Naive thymus-derived CD4-positive, alpha-beta T cell (primary cell): ENCODE measurements around the gene GRIP2. TPM values are rescaled to one million over a fixed set of nuclear protein-coding genes. Genes with fewer than 3 reads are reported as not detected.

ENCODE experiments used
- ATAC-seq: fragments of 150-1000 bp; cut with Tn5 transposase; 2 replicates; pipeline ENCODE4 v1.10.0; 2021; ENCODE audit warnings: mild to moderate bottlenecking, moderate library complexity
- CTCF ChIA-PET: fragments of 350-600 bp; sonication (Branson Sonifier 250); formaldehyde crosslinking; loops from one replicate; lab custom pipeline; 2021; ENCODE audit warnings: antibody characterized with exemption; lab: Charles Lee
- POLR2A ChIA-PET: fragments of 350-600 bp; sonication (Branson Sonifier 250); formaldehyde crosslinking; loops from one replicate; lab custom pipeline; 2021; ENCODE audit warnings: antibody characterized with exemption, inconsistent platforms; lab: Charles Lee
- DNase-seq, 9 donors: peaks; one replicate each; pipeline versions ENCODE4 v3.0.0 to v3.0.0-alpha.2; 2020 to 2022; ENCODE audit warnings: mixed read lengths in 1 of 9
- H3K27ac ChIP-seq: one replicate; pipeline ENCODE4 v1.7.0; 2013; ENCODE audit warnings: mild to moderate bottlenecking, low read depth, low read length, moderate library complexity
- H3K27me3 ChIP-seq, 2 donors: one replicate each; pipeline ENCODE4 v1.7.0; 2013; ENCODE audit warnings: low read length in 2 of 2, mild to moderate bottlenecking in 2 of 2, moderate library complexity in 2 of 2; ENCODE audit not compliant: control insufficient read depth in 2 of 2, insufficient read depth in 2 of 2
- H3K36me3 ChIP-seq, 3 experiments: 1 replicate in 2 of 3; 2 replicates in 1 of 3; pipeline ENCODE4 v1.7.0; 2013; ENCODE audit warnings: low read length in 3 of 3, mild to moderate bottlenecking in 3 of 3, moderate library complexity in 1 of 3; ENCODE audit not compliant: insufficient read depth in 3 of 3, control insufficient read depth in 2 of 3
- H3K4me1 ChIP-seq, 2 donors: one replicate each; pipeline ENCODE4 v1.7.0; 2013; ENCODE audit warnings: low read length in 2 of 2, mild to moderate bottlenecking in 2 of 2, moderate library complexity in 1 of 2; ENCODE audit not compliant: control insufficient read depth in 2 of 2, insufficient read depth in 2 of 2
- H3K4me3 ChIP-seq: 2 replicates; pipeline ENCODE4 v1.7.0; 2013; ENCODE audit warnings: mild to moderate bottlenecking, low read length
- H3K9me3 ChIP-seq, 3 experiments: 1 replicate in 2 of 3; 2 replicates in 1 of 3; pipeline ENCODE4 v1.7.0; 2013; ENCODE audit warnings: low read length in 3 of 3; ENCODE audit not compliant: control insufficient read depth in 2 of 3
- H3K27ac Mint-ChIP-seq, 9 donors: one replicate each; pipeline ENCODE4 v1.8.0; 2020 to 2022; ENCODE audit warnings: mixed read lengths in 9 of 9, mild to moderate bottlenecking in 8 of 9, moderate library complexity in 5 of 9, inconsistent platforms in 2 of 9
- H3K27me3 Mint-ChIP-seq, 5 donors: one replicate each; pipeline ENCODE4 v1.8.0; 2021 to 2022; ENCODE audit warnings: mixed read lengths in 5 of 5, mild to moderate bottlenecking in 1 of 5
- H3K36me3 Mint-ChIP-seq, 5 donors: one replicate each; pipeline ENCODE4 v1.8.0; 2020 to 2022; ENCODE audit warnings: mixed read lengths in 5 of 5, mild to moderate bottlenecking in 3 of 5, inconsistent platforms in 1 of 5
- H3K4me1 Mint-ChIP-seq, 7 donors: one replicate each; pipeline ENCODE4 v1.8.0; 2020 to 2022; ENCODE audit warnings: mixed read lengths in 7 of 7, mild to moderate bottlenecking in 3 of 7, inconsistent platforms in 1 of 7
- H3K4me3 Mint-ChIP-seq, 10 donors: one replicate each; pipeline ENCODE4 v1.8.0; 2020 to 2022; ENCODE audit warnings: mild to moderate bottlenecking in 10 of 10, mixed read lengths in 10 of 10, moderate library complexity in 6 of 10, inconsistent platforms in 2 of 10
- H3K9me3 Mint-ChIP-seq, 11 donors: one replicate each; pipeline ENCODE4 v1.8.0; 2020 to 2022; ENCODE audit warnings: mixed read lengths in 11 of 11, mild to moderate bottlenecking in 4 of 11, inconsistent platforms in 1 of 11, moderate library complexity in 1 of 11
- intact Hi-C, 2 donors: fragments of 100-400 bp; cut with micrococcal nuclease; formaldehyde crosslinking; loops; one replicate each; pipeline ENCODE4 v1.15.1; 2023
- polyA plus RNA-seq, 2 donors: library from polyadenylated mRNA; unstranded; fragments of 300-500 nt; fragmentation: Illumina TruSeq; gene quantifications; one replicate each; pipeline ENCODE4 v1.2.3, GENCODE V29; 2021
- total RNA-seq, 6 experiments: library from RNA in 5 of 6; stranded (reverse) in 5 of 6; gene quantifications; 1 replicate in 5 of 6; 2 replicates in 1 of 6; pipeline ENCODE4 v1.2.3 and lab custom pipeline; 2021 to 2026

Gene GRIP2
- total and polyA plus RNA-seq, 7 experiments from 2014 or later, result not detected

DNA sequence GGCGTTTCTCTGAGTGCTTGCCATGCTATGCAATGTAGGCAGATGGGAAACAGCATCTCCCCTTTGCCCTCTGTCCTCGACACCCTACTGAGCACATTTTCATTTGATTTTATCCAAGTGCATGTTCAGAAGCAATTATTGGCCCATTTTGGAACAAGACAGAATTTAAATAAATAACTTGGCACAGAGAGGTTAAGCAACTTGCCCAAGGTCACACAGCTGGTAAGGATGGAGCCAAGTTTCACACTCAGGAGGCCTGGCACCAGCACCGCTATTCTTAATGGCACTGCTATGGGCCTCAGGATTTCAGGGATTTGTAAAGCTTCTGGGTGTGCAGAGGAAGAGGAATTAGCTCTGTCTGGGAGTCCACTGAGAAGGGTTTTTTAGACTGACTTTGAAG, 2.5 kb upstream of the GRIP2 start:
- Histone ChIP-seq H3K36me3 (no peaks in the 10 kb centered on the region), H3K27ac (no peak overlapping the region), H3K9me3 (no peaks in the 10 kb centered on the region), H3K27me3 (no peaks in the 10 kb centered on the region), H3K4me1 (no peaks in the 10 kb centered on the region), H3K4me3 (no peak overlapping the region)
- POLR2A ChIA-PET, result no interaction called here
- DNase-seq, result no peak
- no peak overlapping the region for H3K4me3 Mint-ChIP-seq
- peaks cover 0 to 1% (median 0%) of the 10 kb centered on the region in 11 donors for H3K9me3 Mint-ChIP-seq
- CTCF ChIA-PET, result interaction anchor here (0.6 kb wide), 1 partner anchor 9 kb away, joined by 7 read pairs; no protein-coding TSS in a partner anchor
- no peak for ATAC-seq
- H3K36me3 Mint-ChIP-seq, result no peaks in the 10 kb centered on the region
- H3K27me3 Mint-ChIP-seq, result peaks cover 0 to 9% (median 7%) of the 10 kb centered on the region in 5 donors
- H3K27ac Mint-ChIP-seq, result no peak overlapping the region
- peaks cover 0 to 2% (median 0%) of the 10 kb centered on the region in 7 donors for H3K4me1 Mint-ChIP-seq
- intact Hi-C loops, result no loop called here

- POLR2A ChIA-PET, result no interaction called here
Measured at GRCh38 chr3:14541646-14542045, 1.5 kb upstream of the GRIP2 start.

DNA sequence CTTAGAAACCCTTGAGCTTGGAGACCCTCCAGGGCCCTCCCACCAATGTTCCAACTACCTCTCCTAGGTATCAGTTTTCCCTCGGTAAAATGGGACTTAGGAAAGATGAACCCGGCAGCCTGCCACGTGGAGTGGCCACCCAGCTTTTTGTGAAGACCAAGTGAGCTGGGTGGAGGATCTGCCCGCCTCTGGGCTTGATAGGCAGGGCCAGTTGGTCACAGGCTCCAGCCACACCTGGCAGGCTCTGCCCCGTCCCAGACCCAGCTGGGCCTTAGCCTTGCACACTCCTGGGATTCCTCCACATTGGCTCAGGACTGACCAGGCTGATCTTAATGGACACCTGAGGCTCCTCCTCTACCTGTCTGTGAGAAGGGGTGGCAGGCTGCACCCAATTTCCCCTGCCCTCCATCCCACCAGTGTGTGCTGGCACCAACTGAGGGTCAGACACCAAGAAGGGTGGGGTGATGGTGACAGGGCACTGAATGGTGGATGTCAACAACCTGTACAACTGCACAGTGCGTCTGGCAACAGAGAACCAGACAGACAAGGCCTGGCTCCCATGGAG, 761 bp upstream of the GRIP2 start:
- Mint-ChIP-seq H3K36me3 (no peaks in the 10 kb centered on the region), H3K27ac (no peak overlapping the region), H3K9me3 (peaks cover 0 to 1% (median 0%) of the 10 kb centered on the region in 11 donors), H3K4me1 (no peaks in the 10 kb centered on the region), H3K4me3 (no peak overlapping the region), H3K27me3 (peaks cover 0 to 7% (median 2%) of the 10 kb centered on the region in 5 donors)
- Histone ChIP-seq H3K9me3 (no peaks in the 10 kb centered on the region), H3K4me1 (no peaks in the 10 kb centered on the region), H3K4me3 (no peak overlapping the region), H3K27ac (no peak overlapping the region), H3K27me3 (no peaks in the 10 kb centered on the region), H3K36me3 (no peaks in the 10 kb centered on the region)
- intact Hi-C loops, result no loop called here
- DNase-seq (no peak), ATAC-seq (no peak)
- ChIA-PET CTCF (no interaction called here), POLR2A (no interaction called here)

More at GRCh38 chr3:14541646-14542045, 1.5 kb upstream of the GRIP2 start:
- no peak overlapping the region for H3K4me3 ChIP-seq
- peaks cover 0 to 1% (median 0%) of the 10 kb centered on the region in 11 donors for H3K9me3 Mint-ChIP-seq
- CTCF ChIA-PET, result no interaction called here
- no peaks in the 10 kb centered on the region for H3K27me3 ChIP-seq
- H3K4me3 Mint-ChIP-seq, result no peak overlapping the region
- H3K9me3 ChIP-seq, result no peaks in the 10 kb centered on the region
- H3K27ac Mint-ChIP-seq, result no peak overlapping the region
- H3K27me3 Mint-ChIP-seq, result peaks cover 0 to 7% (median 2%) of the 10 kb centered on the region in 5 donors
- no peaks in the 10 kb centered on the region for H3K4me1 Mint-ChIP-seq
- H3K36me3 Mint-ChIP-seq, result no peaks in the 10 kb centered on the region
- H3K36me3 ChIP-seq, result no peaks in the 10 kb centered on the region
- no peaks in the 10 kb centered on the region for H3K4me1 ChIP-seq
- DNase-seq (no peak), ATAC-seq (no peak)
- intact Hi-C loops, result no loop called here
- H3K27ac ChIP-seq, result no peak overlapping the region

DNA sequence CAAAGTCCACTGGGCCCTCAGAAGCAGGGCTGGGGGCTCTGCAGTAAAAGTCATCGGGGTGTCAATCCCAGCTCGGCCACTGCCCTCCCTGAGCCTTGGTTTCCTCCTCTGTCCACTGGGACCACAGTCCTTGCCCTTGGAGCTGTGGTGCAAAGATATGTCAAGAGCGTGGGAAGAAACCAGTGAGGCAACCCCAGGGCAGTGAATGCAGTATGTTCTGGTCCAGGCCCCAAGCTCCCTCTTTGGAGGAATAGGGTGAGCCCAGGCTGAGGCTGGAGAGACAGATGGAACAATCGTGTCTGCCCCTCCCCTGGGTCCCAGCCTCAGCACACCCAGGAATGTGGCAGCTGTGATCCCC, 779 bp downstream of the GRIP2 start:
- Mint-ChIP-seq H3K36me3 (no peaks in the 10 kb centered on the region), H3K4me3 (no peak overlapping the region), H3K4me1 (peaks cover 0 to 1% (median 0%) of the 10 kb centered on the region in 7 donors), H3K27me3 (peaks cover 0 to 8% (median 0%) of the 10 kb centered on the region in 5 donors), H3K27ac (no peak overlapping the region), H3K9me3 (no peaks in the 10 kb centered on the region)
- Histone ChIP-seq H3K4me1 (no peaks in the 10 kb centered on the region), H3K36me3 (no peaks in the 10 kb centered on the region), H3K9me3 (no peaks in the 10 kb centered on the region), H3K27ac (no peak overlapping the region), H3K27me3 (no peaks in the 10 kb centered on the region), H3K4me3 (no peak overlapping the region)
- DNase-seq (no peak), ATAC-seq (no peak)
- intact Hi-C loops, result no loop called here
- POLR2A ChIA-PET, result no interaction called here
- CTCF ChIA-PET, result interaction anchor here (0.6 kb wide), 1 partner anchor 572 kb away, joined by 3 read pairs; no protein-coding TSS in a partner anchor

- intact Hi-C loops, result no loop called here
- no peaks in the 10 kb centered on the region for H3K9me3 Mint-ChIP-seq
- H3K27ac Mint-ChIP-seq, result no peak overlapping the region
- H3K4me1 Mint-ChIP-seq, result peaks cover 0 to 1% (median 0%) of the 10 kb centered on the region in 7 donors
- H3K4me3 Mint-ChIP-seq, result no peak overlapping the region
- no peaks in the 10 kb centered on the region for H3K9me3 ChIP-seq
- DNase-seq, result no peak
- H3K36me3 ChIP-seq, result no peaks in the 10 kb centered on the region
- no peaks in the 10 kb centered on the region for H3K36me3 Mint-ChIP-seq
- H3K4me3 ChIP-seq, result no peak overlapping the region
- no peak overlapping the region for H3K27ac ChIP-seq
- ChIA-PET CTCF (no interaction called here), POLR2A (interaction anchor here (0.5 kb wide), 1 partner anchor 896 kb away, joined by 3 read pairs; no protein-coding TSS in a partner anchor)
- H3K27me3 Mint-ChIP-seq, result peaks cover 0 to 9% (median 0%) of the 10 kb centered on the region in 5 donors
- ATAC-seq, result no peak
- no peaks in the 10 kb centered on the region for H3K27me3 ChIP-seq
- H3K4me1 ChIP-seq, result no peaks in the 10 kb centered on the region
Measured at GRCh38 chr3:14538451-14539088, 1.6 kb downstream of the GRIP2 start.

DNA sequence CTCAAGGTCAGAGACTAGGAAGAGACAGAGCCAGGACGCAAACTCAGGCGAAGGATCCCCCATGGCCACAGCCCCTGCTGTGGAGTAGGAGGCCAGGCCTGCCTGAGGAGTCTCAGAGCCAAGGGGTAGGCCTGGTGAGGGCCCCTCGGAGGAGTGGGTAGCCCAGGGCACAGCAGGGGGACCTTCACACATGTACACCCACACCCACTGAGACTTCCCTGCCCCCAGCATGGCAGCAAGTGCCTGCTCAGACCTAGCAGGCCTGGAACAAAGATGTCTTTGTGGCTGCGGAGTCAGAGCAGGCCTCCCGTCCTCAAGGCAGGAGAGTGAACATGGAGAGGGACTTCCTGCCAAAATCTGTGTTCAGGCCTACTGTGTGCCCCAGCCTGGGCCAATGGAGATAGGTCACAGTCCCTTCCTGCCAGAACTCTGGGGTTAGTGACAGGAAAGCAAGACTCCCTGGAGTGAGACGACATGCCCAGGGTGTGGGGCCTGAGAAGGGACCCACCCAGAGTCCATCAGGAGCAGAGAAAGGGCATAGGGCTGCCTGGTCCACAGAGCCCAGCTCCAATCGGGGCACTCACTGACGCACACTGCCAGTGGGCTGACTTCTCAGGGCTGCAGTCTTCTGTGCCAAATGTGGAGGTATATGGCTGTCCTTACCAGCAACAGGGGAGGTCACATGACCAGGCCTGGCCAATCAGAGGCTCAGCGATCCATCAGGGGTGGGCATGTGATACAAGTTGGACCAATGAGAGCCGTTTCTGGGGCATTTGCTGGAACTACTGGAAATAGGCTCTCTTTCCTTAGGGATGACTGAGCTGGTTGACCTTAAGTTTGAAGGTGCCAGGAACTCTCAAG, 2.3 kb downstream of the GRIP2 start:
- Mint-ChIP-seq H3K27me3 (peaks cover 0 to 13% (median 4%) of the 10 kb centered on the region in 5 donors), H3K27ac (no peak overlapping the region), H3K4me3 (no peak overlapping the region), H3K36me3 (peaks cover 0 to 3% (median 0%) of the 10 kb centered on the region in 5 donors), H3K9me3 (no peaks in the 10 kb centered on the region), H3K4me1 (peaks cover 0 to 1% (median 0%) of the 10 kb centered on the region in 7 donors)
- POLR2A ChIA-PET, result no interaction called here
- DNase-seq (no peak), ATAC-seq (no peak)
- Histone ChIP-seq H3K4me3 (no peak overlapping the region), H3K27me3 (no peaks in the 10 kb centered on the region), H3K9me3 (no peaks in the 10 kb centered on the region), H3K4me1 (no peaks in the 10 kb centered on the region), H3K27ac (no peak overlapping the region), H3K36me3 (no peaks in the 10 kb centered on the region)
- intact Hi-C loops, result no loop called here
- CTCF ChIA-PET, result no interaction called here
